NCI-H526 treated with DMSO at 0.1 percent for 48 hours (cell line): ENCODE measurements around the gene PRR12.

Experiments used
- DNase-seq: peaks from one replicate; lab custom pipeline; 2025; lab: John Stamatoyannopoulos, UW

PRR12 gene

DNA sequence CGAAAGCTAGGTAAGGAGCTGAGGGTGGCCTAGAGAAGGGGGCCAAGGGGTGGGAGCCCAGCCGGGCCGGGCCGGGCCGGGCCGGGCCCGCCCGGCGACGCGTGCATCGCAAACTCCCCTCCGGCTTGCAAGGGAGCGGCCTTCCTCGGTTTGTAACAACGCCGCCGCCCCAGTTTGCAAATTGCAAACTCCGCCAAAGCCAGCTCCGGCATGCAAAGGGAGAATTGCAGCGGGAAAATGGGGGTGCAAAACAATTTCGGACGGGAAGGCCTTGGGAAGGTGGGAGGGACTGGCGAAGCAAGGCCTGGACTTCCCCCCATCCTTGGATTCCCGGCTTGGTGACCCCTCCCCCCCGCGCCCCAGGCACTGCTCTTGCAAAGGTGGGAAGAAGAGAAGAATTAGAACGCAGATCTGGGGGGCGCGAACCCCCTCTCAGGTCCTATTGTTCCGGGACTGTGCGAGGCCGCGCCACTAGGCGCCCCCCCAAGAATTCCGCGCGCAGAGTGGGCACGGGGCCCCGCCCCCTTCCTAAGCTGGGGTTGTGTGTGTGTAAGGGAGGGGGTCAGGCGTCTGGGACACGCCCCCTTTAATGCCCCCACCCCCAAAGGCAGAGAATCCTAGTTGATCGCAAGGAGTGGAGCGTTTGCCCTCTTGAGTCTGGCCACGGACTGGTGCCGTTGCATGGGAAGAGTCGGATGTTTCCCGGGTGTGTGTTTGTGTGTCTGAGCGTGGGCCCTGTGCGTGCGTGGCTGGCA, 926 bp downstream of the PRR12 start:
- no peak for DNase-seq

DNA sequence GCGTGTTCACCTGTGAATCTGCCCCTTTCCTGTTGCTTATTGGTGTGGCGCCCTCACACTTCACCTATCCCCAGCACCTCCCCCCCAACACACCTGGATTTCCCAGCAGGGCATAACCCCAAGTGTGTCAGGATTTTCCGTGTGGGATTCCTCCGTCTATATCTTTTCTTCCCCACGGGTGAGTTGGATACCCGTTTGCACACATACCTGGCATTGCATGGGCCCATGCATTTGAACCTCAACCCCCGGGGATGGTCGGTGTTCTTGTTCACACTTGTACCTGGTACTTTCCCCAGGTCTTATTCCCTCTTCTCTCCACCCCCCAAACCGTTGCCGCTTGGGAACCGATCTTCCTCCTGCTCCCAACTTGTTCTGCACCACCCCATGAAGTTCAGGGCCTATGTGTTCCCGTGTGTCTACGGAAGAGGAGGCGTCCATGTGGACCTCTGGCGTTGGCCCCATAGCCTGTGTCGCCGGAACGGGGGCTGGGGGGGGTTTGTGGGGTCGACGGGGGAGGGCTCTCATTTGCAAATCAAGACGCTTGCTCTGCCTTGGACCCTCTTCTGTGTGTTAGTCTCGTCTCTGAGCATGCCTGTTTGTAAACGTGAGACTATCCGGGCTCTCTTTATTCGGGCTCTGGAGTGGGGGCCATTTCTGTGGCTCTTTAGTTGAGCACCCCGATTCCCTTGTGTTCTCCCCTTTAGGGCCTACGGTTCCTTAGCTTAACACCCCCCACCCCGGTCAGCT, 1.7 kb downstream of the PRR12 start:
- no peak for DNase-seq

DNA sequence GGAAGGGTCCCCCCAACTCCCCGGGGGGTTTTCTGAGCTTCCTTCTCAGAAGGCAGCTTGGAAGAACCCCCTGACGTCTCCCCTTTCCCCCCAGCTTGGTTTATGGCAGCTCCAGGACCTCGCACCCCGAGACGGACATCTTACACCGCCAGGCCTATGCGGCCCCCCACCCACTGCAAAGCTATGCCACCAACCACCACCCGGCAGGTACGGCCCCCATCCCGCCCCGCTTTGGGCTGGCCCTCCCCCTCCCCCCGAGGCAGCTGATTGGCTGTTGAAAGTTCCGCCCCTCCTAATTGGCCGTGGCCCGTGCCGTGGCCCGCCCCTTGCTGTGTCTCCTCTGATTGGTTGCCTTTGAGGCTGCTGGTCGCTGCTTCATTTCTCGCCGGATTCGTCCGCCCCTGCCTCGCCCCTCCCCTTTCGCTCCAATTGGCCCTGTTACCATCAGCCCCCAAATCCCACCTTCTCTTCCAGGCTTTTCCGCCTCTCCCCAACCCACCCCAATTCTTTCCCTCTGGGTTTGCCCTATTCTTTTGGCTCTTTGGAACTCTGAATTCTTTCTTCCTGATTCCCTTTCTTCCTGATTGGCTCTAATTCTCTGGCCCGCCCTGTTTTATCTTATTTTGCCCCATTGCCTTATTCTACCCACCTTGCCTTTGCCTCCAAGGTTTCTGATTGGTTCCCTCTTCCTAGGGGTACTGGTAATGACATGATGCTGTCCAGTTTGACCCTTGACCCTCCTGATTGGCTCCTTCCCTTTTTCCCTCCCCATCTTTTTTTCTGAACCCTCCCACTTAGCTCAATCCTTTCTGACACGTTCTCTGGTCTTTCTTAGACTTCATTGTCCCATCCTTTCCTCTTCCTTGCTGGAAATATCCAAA, 2.5 kb downstream of the PRR12 start:
- peak; percentile 87 for DNase-seq

DNA sequence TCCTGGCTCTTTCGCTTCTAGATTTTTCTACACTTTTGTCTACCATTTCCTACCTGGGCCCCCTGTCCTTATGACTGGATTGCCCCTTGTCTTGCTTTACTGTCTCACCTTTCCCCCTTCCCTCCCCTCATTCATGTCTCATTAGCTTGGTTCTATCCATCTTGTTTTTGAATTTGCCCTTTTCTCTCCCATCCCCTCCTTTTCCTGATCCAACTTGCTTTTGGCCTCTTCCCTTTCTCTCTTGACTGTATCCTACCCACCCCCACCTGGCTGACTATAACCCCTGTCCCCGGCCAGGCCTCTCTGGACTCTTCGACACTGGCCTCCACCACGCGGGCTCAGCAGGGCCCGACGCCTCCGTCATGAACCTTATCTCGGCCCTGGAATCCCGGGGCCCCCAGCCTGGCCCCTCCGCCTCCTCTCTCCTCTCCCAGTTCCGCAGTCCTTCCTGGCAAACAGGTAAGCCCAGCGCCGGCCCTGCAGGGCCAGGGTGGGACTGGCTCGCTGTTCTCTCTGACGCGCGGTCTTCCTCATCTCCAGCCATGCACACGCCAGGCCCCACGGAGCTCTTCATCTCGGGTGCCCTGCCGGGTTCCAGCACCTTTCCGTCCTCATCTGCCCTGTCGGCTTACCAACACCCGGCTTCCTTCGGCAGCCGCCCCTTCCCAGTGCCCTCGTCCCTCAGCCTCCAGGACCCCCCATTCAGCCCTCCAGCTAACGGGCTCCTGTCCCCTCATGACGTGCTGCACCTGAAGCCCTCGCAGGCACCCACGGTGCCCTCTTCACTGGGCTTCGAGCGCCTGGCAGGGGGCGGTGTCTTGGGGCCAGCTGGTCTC, 3.4 kb downstream of the PRR12 start:
- DNase-seq, result no peak

DNA sequence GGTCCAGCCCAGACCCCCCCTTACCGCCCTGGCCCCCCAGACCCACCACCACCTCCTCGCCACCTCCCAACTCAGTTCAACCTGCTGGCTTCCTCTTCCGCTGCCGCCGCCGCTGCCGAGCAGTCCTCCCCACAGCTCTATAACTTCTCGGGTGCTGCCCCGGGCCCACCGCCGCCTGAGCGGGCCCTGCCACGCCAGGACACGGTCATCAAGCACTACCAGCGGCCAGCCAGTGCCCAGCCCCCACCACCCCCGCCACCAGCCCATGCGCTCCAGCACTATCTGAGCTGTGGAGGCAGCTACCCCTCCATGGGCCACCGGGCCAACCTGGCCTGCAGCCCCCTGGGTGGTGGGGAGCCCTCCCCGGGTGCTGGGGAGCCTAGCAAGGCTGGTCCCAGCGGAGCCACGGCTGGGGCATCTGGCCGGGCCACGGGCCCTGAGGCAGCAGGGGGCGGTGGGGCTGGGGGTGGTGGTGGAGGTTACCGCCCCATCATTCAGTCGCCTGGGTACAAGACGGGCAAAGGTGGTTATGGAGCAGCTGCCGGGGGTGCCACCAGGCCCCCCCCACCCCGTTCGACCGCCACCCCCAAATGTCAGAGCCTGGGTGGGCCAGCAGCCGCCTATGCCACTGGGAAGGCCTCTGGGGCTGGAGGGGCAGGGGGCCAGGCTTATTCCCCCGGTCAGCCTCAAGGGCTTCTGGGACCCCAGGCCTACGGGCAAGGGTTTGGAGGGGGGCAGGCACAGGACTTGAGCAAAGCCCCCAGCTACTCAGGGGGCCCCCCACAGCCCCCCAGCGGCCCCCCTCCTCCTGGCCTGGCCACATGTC, 4.2 kb downstream of the PRR12 start:
- no peak for DNase-seq

DNA sequence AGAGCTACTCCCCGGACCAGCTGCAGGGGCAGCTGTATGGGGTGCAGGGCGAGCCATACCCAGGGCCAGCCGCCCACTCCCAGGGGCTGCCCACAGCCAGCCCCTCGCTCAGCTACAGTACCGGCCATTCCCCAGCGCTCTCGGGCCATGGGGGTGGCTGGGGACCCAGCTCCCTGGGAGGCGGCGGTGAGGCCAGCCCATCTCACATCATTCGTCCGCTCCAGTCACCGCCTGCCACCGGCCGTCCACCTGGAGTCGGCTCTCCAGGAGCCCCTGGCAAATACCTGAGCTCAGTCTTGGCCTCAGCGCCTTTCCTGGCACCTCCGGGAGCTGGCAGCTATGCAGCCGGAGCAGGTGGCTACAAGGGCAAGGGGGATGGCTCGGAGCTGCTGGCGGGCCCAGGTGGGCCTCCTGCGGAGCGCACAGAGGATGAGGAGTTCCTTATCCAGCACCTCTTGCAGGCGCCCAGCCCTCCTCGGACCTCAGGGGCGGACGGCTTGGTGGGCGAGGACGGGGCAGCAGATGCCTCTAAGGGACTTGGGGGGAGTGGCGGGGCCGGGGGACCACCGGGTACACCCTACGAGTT, 4.9 kb downstream of the PRR12 start:
- no peak for DNase-seq

DNA sequence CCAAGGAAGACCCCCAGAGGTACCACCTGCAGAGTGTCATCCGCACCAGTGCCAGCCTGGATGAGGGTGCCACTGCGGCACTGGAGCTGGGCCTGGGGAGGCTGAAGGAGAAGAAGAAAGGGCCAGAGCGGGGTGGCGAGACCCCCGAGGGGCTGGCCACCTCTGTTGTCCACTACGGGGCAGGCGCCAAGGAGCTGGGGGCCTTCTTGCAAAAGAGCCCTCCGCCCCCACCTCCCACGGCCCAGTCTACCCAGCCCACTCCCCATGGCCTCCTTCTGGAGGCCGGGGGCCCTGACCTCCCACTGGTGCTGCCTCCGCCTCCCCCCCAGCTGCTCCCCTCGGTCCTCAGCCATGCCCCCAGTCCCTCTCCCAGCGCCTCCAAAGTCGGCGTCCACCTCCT, 5.4 kb downstream of the PRR12 start:
- no peak for DNase-seq

DNA sequence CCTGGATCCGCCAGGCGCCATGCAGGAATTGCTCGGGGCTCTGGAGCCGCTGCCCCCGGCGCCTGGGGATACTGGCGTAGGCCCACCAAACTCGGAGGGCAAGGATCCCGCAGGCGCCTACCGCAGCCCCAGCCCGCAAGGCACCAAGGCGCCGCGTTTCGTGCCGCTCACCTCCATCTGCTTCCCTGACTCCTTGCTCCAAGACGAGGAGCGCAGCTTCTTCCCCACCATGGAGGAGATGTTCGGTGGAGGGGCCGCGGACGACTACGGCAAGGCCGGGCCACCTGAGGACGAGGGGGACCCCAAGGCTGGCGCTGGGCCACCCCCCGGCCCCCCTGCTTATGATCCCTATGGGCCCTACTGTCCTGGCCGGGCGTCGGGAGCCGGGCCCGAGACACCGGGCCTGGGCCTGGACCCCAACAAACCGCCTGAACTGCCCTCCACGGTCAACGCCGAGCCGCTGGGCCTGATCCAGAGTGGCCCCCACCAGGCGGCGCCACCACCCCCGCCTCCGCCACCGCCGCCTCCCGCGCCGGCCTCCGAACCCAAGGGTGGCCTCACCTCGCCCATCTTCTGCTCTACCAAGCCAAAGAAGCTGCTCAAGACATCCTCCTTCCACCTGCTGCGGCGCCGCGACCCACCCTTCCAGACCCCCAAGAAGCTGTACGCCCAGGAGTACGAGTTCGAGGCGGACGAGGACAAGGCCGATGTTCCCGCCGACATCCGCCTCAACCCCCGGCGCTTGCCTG, 6.1 kb downstream of the PRR12 start:
- no peak for DNase-seq

DNA sequence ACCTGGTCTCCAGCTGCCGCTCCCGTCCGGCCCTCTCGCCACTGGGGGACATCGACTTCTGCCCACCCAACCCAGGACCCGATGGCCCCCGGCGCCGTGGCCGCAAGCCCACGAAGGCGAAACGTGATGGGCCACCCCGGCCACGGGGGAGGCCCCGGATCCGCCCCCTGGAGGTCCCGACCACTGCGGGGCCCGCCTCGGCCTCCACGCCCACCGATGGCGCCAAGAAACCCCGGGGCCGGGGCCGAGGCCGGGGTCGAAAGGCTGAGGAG, 6.7 kb downstream of the PRR12 start:
- DNase-seq, result no peak

DNA sequence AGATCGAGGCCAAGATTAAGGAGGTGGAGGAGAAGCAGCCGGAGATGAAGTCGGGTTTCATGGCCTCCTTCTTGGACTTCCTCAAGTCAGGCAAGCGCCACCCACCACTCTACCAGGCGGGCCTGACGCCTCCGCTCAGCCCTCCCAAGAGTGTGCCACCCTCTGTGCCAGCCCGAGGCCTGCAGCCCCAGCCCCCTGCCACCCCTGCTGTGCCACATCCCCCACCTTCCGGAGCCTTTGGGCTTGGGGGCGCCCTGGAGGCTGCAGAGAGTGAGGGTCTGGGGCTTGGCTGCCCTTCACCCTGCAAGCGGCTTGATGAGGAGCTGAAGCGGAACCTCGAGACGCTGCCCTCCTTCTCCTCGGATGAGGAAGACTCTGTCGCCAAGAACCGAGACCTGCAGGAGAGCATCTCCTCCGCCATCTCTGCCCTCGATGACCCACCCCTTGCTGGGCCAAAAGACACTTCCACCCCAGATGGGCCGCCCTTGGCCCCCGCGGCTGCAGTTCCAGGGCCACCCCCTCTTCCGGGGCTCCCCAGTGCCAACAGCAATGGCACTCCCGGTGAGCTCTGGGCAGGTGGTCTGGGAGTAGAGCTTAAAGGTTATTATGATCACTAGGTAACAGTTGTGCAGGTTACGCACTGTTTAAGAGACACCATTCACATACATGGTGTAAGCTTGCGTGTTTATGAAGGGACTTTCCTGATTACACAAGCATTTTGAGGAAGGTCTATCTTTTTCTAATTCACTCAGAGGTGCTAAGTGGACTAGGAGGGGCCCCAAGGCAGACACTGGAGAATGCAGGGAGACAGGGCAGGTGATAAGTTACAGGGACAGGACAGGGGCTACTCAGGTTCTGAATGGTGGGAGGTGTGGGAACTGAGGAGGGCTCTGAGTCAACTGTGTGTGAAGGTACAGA, 8.7 kb downstream of the PRR12 start:
- no peak for DNase-seq

DNA sequence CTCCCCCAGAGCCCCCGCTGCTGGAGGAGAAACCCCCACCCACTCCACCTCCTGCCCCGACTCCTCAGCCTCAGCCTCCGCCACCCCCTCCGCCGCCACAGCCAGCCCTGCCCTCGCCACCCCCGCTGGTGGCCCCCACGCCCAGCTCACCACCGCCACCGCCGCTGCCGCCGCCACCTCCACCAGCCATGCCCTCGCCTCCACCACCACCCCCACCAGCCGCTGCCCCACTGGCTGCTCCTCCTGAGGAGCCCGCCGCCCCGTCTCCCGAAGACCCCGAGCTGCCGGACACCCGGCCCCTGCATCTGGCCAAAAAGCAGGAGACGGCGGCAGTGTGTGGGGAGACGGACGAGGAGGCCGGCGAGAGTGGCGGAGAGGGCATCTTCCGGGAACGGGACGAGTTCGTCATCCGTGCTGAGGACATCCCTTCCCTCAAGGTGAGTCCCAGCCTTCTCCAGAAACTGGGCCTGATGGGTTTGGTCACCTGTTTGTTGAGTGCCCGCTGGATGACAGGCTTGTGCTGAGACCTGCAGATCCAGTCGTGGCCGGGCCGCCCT, 10.6 kb downstream of the PRR12 start:
- DNase-seq, result no peak

DNA sequence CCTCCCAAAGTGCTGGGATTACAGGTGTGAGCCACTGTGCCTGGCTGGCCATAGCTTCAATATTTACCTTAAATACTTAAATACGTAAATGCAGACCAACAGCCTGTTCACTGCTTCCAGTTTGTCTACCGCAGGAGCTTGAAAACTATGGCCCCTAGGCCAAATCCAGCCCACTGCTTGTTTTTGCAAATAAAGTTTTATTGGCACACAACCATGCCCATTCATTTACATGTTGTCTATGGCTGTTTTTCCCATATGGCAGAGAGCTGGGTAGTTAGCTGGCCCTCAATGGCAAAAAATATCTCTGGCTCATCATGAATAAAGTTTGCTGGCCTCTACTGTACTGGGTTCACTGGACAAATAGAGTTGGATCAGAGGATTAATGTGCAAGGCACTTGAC, 11.8 kb downstream of the PRR12 start:
- DNase-seq, result no peak

DNA sequence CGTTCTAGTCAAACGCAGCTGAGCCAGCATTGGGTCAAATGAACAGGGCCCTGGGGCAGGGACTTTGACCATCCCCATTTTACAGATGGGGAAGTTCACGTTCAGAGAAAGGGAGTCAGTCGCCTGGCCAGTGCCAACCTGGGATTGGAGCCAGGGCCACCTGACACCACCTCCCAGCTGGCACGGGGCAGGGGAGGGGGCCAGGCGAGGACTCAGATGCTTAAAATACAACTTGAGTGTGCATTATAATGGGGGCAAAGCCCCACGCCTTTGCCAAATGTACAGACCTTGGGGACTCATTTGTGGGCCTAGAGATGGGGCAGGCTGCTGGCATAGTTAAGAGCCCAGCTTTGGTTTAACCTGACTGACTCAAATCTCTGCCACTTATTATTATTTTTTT, 14.6 kb downstream of the PRR12 start:
- DNase-seq, result no peak

DNA sequence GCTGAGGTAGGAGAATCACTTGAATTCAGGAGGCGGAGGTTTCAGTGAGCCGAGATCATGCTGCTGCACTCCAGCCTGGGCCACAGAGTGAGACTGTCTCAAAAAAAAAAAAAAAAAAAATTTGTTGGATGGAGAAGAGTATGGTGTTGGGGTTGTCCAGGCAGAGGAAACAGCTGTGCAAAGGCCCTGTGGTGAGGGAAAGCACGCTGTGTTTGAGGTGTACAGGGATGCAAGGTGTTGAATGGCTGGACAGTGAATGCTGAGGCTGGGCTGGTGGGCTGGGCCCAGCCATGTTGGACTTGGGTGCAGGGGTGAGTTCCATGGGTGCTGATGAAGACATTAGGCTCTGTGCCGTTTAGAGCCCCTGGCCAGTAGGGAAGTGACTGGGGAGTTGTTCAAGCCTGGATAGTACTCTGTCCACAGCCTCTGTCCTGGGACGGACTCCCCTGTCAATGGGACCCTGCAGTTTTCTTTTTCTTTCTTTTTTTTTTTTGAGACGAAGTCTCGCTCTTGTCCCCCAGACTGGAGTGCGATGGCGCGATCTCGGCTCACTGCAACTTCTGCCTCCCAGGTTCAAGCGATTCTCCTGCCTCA, 18.6 kb downstream of the PRR12 start:
- no peak for DNase-seq

DNA sequence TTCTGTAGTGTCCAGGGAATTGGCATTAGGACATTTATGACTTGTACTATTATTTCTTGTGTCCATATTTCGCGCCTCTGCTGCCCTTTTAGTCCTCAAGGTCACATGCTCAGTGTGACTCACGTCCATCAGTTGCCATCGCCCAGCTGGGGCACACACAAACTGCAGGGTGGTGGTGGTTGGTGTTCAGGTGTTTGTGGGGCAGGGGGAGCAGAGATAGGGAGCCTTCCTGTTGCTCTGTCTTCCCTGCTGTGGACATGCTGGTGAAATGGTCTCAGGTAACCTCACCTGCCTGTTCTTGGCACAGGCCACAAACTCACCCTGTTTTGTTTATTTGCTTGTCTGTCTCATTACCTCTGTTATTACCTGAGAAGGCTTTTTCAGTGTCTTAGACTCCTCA, 22.4 kb downstream of the PRR12 start:
- no peak for DNase-seq

DNA sequence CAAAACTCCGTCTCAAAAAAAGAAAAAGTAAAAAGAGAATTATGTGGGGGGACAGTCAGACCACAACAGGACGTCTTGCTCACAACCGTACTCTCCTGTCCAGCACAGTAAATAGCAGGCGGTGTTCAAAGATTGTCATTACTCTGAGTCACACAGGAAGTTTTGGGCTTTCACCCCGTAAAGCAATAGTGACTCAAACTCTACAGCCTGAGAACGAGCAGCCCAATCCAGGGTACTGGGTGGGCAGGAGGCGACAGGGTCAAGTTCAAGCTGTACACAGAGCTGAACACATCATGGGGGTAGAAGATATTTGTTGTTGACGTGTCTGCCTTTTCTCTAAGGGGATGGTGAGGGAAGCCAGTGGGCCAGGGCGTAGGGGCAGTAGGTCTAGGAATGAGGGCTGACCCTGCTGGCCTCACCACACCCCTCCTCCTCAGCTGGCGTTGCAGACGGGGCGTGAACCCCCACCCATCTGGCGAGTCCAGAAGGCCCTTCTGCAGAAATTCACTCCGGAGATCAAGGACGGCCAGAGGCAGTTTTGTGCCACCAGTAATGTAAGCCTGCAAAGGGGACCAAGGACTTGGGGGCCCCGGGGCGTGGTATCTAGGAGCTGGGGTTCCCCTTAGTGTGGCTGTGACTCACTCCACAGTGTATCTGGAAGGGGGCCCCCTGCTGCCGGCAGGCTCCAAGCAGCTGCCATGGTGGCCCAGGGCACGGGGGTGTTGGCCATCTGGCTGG, 23.3 kb downstream of the PRR12 start:
- DNase-seq, result no peak

DNA sequence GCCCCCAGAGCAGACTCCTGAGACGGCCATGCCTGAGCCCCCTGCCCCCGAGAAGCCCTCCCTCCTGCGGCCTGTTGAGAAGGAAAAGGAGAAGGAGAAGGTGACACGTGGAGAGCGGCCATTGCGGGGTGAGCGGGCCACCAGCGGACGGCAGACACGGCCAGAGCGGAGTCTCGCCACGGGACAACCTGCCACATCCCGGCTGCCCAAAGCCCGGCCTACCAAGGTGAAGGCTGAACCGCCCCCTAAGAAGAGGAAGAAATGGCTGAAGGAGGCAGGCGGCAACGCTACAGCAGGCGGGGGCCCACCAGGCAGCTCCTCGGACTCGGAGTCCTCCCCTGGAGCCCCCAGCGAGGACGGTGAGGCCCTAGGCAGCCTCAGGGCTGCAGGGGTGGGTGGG, 24.9 kb downstream of the PRR12 start:
- no peak for DNase-seq

DNA sequence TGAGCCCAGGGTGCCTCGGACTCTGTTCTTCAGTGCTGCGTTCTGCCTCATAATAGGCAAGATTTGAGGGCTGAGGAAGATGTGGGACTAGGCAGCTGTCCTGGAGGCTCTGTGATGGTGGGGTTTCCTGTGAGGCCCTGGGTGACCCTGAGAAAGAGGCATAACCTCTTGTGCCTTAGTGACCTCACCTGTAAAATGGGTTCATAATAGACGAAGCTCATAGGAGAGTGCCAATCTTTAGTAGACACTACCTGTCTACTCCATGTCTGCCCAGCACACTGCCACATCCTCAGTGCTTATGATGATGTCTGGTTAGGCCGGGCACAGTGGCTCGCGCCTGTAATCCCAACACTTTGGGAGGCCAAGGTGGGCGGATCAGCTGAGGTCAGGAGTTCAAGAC, 25.6 kb downstream of the PRR12 start:
- DNase-seq, result no peak
